Endothelial cell (in vitro differentiated cells): ENCODE data around the gene NUAK2. TPM values are rescaled to one million over a fixed set of nuclear protein-coding genes. Genes with fewer than 3 reads are reported as not detected.

ENCODE experiments used
- DNase-seq: peaks from one replicate; pipeline ENCODE4 v3.0.0; 2021; ENCODE audit warnings: low spot score
- H3K27ac Mint-ChIP-seq: one replicate; pipeline ENCODE4 v1.8.0; 2021; ENCODE audit warnings: mixed read lengths, inconsistent platforms; ENCODE audit not compliant: unreplicated experiment
- H3K27me3 Mint-ChIP-seq: one replicate; pipeline ENCODE4 v1.8.0; 2021; ENCODE audit warnings: mild to moderate bottlenecking, moderate library complexity, mixed read lengths, inconsistent platforms; ENCODE audit not compliant: unreplicated experiment
- H3K36me3 Mint-ChIP-seq: one replicate; pipeline ENCODE4 v1.8.0; 2021; ENCODE audit warnings: mild to moderate bottlenecking, low read depth, mixed read lengths, inconsistent platforms; ENCODE audit not compliant: unreplicated experiment
- H3K4me1 Mint-ChIP-seq: one replicate; pipeline ENCODE4 v1.8.0; 2021; ENCODE audit warnings: mild to moderate bottlenecking, mixed read lengths, inconsistent platforms; ENCODE audit not compliant: unreplicated experiment
- H3K4me3 Mint-ChIP-seq: one replicate; pipeline ENCODE4 v1.8.0; 2021; ENCODE audit warnings: mild to moderate bottlenecking, mixed read lengths, inconsistent platforms; ENCODE audit not compliant: unreplicated experiment
- H3K9me3 Mint-ChIP-seq: one replicate; pipeline ENCODE4 v1.8.0; 2021; ENCODE audit warnings: mixed read lengths, inconsistent platforms; ENCODE audit not compliant: unreplicated experiment
- CTCF ChIP-seq: fragments of 200-600 bp; sonication (generic); IDR thresholded peaks from one replicate; pipeline ENCODE4 v1.5.0; 2021; ENCODE audit warnings: antibody characterized with exemption; ENCODE audit not compliant: unreplicated experiment
- total RNA-seq: library from RNA; stranded (reverse); fragmentation: NEBNext Ultra II Directional; extraction: Animal tissue kit (Norgen Biotek cat#: 25700); gene quantifications from one replicate; pipeline ENCODE4 v1.2.1, GENCODE V29; 2021; ENCODE audit not compliant: unreplicated experiment

Gene NUAK2
- total RNA-seq, 1 donor from 2014 or later = 3.6 TPM

- no peak overlapping the region for H3K27ac Mint-ChIP-seq
- H3K4me1 Mint-ChIP-seq = peaks cover 5% of the 10 kb centered on the region
- H3K27me3 Mint-ChIP-seq = peaks cover 7% of the 10 kb centered on the region
- H3K4me3 Mint-ChIP-seq = no peak overlapping the region
- DNase-seq = no peak
- no peak for TF ChIP-seq CTCF
- no peaks in the 10 kb centered on the region for H3K9me3 Mint-ChIP-seq
- H3K36me3 Mint-ChIP-seq = no peaks in the 10 kb centered on the region
Observed at GRCh38 chr1:205330150-205330549, 8.6 kb upstream of the NUAK2 start.

GRCh38 chr1:205329719-205330118 is 8.2 kb upstream of the NUAK2 start:
- no peak overlapping the region for H3K4me3 Mint-ChIP-seq
- peaks cover 7% of the 10 kb centered on the region for H3K4me1 Mint-ChIP-seq

DNA sequence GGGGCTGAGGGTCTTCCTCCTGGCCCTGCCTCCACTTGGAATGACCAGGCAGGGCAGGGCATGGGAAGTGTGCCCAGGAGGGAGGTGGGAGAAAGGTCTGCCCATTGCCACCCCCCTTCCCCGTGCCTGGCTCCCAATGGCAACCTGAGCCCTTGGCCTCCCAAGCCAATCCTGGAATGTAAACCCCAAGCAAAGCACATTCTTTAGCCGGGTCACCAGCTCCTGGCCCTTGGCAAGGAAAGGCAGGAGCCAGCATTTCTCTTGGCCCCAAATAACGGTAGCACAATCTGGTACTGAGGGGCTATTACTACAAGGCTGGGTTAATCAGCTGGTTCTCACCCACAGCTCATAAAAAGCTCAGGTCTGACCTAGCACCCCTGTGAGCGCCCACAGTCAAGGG is 6.9 kb upstream of the NUAK2 start:
- Mint-ChIP-seq H3K9me3 (no peaks in the 10 kb centered on the region), H3K36me3 (no peaks in the 10 kb centered on the region)
- DNase-seq = no peak

More at GRCh38 chr1:205329719-205330118, 8.2 kb upstream of the NUAK2 start:
- Mint-ChIP-seq H3K36me3 (no peaks in the 10 kb centered on the region), H3K27ac (no peak overlapping the region), H3K27me3 (peaks cover 7% of the 10 kb centered on the region), H3K9me3 (no peaks in the 10 kb centered on the region)
- DNase-seq = no peak
- TF ChIP-seq CTCF = no peak

GRCh38 chr1:205326812-205327466 is 5.4 kb upstream of the NUAK2 start:
- Mint-ChIP-seq H3K4me1 (peaks cover 7% of the 10 kb centered on the region), H3K36me3 (no peaks in the 10 kb centered on the region), H3K4me3 (no peak overlapping the region), H3K27ac (no peak overlapping the region), H3K9me3 (no peaks in the 10 kb centered on the region), H3K27me3 (peaks cover 3% of the 10 kb centered on the region)
- no peak for DNase-seq
- no peak for TF ChIP-seq CTCF

More for the DNA sequence above, 6.9 kb upstream of the NUAK2 start:
- TF ChIP-seq CTCF = no peak
- H3K4me3 Mint-ChIP-seq = no peak overlapping the region
- peaks cover 7% of the 10 kb centered on the region for H3K27me3 Mint-ChIP-seq
- no peak overlapping the region for H3K27ac Mint-ChIP-seq
- peaks cover 7% of the 10 kb centered on the region for H3K4me1 Mint-ChIP-seq

DNA sequence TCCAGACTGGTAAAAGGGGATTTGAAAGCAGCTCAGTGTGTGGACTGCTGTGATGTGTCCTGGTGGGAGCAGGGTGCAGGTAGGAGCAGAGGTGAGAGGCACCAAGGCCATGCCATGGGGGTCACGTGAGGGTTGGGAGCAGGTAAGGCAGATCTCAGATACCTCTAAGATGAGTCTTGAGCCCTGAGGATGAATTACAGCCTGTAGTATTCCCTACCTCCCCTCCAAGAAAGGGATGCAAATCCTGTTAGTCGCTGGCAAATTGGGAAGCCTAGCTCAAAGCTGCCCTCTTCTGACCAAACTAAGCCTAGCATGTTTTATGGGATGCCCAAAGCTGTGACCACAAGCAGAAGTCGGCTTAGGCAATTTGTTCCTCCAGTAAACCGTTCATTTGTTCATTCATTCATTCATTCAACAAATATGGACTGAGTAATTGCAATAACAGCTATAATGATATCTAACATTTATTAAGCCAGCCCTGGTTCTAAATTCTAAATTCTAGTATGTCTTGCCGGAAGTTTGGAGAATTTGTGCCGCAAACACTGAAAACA is 3.9 kb upstream of the NUAK2 start:
- peak; percentile 84 for DNase-seq
- Mint-ChIP-seq H3K9me3 (no peaks in the 10 kb centered on the region), H3K27me3 (no peaks in the 10 kb centered on the region), H3K27ac (no peak overlapping the region), H3K36me3 (no peaks in the 10 kb centered on the region), H3K4me3 (no peak overlapping the region), H3K4me1 (peaks cover 14% of the 10 kb centered on the region)
- TF ChIP-seq CTCF = peak; percentile 62
